NCI-H226 (cell line): ENCODE data around the gene PAAF1.
"Not testable (repeated sequence)": the region's sequence is repeated elsewhere in the genome, so short reads cannot be mapped to it uniquely, and the experiment has no call there.

Experiments used
- DNase-seq: peaks from one replicate; pipeline ENCODE4 v3.0.0-alpha.2; 2015

The PAAF1 gene

DNA sequence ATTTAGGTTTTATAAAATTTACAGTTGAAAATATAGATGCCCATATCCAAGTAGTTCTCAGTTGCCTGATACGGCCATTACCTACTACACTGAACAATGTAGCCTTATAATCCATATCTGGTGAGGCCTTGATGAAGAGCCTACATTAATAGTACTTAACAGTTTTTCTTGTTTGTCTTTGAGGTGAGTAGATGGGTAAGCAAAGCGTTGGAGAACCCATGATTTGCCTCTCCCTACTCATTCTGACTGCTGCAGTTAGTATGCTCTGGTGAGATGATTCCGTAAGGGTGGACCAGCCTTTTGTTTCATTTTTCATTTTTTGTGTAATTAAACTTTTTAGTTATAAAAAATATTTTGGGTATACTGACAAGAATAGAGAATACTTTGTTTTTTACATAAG is 11.4 kb downstream of the PAAF1 start:
- no peak for DNase-seq

DNA sequence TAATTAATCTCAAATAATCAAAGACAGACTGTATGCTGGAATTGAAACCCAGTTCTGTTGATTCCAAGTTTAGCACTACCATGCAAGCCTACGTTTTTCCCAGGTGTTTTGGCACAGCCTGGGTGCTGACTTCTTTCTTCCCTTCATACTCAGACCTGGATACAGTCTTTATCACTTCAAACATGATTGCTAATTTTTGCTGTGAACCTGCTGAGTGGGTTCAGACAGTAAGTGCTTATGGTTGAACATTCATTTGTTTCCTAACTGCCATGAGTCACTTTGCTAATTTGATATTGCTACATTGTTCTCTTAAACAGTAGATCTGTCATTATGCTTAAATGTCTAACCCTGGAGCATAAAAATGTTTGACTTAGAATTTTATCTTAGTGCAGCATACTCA is 12.2 kb downstream of the PAAF1 start:
- no peak for DNase-seq

DNA sequence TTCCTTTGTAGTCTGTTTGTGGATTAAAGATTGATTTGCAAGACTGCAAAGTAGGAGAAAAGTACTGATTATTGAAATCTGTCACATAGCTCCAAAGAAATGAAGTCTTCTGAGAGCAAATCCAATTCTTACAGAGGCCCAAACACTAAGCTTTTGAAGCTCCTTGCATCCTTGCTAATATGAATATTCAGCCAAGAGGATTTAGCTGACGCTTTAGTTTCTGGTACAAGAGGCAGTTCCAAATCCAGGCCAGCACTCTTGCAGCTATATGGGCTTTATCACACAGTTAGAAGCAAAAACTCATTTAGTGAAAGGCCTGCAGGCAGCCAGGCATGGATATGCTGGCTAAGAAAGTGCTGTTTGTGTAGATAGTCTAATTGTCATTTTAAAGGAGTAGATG is 12.7 kb downstream of the PAAF1 start:
- DNase-seq = no peak

DNA sequence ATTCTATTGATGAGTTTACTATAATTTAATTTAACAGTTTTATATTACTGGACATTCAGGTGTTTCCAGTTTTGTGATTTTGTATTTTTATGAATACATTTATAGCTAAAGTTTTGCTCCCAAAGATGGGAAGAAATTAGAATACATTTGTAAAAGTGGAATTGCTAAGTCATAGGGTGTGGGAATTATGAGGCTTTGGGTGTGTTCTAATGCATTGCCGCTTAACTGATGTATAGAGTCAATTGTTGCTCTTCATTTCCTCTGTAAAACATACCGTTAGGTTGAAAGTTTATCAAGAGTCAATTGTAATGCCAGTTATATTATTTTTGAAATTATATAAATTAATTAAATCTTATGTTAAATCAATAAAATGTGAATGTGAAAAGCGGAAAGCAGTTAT is 16.2 kb downstream of the PAAF1 start:
- DNase-seq = no peak

DNA sequence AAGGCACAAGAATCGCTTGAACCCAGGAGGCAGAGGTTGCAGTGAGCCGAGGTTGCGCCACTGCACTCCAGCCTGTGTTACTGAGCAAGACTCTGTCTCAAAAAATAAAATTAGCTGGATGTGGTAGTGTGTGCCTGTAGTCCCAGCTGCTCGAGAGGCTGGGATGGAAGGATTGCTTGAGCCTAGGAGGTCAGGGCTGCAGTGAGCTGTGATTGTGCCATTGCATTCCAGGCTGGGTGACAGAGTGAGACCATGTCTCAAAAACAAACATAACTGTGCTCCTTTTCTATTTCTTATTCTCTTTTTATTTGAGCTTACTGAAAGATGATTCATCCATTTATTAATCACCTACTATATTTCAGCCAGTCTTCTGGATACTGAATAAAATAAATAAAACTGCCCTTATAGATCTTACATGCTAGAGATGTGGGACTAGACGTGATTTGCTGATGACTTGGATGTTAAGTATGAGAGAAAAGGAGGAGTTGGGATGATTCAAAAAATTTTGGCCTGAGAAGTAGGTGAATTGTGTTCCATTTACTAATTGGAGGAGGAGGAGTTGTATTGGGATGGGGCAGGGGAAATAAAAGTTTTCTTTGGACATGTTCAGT is 18.0 kb downstream of the PAAF1 start:
- DNase-seq = no peak

DNA sequence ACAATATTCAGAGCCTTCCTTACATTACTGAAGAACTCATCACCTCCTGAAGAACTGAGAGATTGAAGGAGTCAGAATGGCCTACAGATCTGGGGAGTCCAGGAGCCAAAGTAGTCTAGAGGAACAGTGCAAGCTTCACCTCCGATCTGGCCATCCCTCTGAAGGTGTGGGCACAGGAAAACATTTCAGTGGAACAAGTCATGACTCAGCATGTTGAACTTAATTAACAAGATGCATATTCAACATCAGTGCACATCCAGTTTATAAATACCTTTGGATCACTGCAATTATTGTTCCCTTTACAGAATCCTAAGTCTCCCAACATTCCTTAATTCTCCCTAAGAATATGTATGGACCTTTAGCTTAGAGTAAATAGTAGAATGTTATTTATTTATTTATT is 25.5 kb downstream of the PAAF1 start:
- DNase-seq = no peak

DNA sequence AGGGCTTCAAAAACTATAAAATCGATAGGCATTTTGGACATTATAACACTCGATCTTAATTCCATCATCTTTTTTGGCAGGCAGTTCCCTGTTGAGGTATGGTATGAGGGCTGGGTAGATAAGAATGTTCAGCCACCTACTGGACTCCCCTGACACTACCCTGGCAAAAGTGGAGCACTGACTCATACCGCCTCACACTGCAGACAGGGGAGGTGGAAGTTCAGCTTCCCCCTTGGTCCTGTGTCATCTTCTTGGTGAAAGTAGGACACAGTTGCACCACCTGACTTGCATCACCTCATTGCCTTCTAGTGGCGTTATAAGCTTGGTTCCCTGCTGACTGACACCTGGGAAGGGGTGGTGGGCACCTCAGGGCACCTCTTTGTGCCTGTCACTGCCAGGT is 30.4 kb downstream of the PAAF1 start:
- DNase-seq = peak; percentile 68

DNA sequence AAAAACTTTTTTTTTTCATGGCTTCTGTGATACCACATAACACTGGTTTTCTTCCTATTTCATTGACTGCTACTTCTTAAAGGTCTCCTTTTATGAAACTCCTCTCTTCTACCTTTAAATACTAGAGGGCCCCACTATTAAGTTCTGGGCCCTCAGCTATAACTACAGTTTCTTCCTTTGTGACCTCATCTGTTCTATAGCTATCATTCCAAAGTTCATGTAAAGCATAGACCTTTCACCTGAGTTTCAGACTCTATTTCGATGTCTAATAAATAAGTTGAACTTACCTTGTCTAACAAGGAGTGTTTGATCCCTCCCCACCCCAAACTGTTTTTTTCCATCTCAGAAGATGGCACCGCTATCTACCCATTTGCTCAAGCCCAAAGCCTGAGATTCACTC is 35.2 kb downstream of the PAAF1 start:
- DNase-seq = no peak

DNA sequence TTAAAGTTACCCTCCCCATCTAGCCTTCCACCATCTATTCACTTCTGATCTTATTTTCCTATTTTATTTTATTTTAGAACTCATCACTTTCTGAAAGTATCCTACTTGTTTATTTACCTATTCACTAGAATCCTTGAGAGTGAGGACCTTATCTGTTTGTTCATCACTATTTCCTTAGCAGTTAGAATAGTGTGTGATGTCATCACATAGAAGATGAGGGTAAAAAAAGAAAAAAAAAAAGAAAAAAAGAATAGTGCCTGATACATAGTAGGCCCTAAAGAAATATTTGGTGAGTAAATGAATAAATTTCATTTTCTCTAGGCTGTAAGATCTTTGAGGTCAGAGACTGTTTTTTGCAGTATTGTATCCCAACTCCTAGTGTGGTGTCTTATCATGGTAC is 36.7 kb downstream of the PAAF1 start:
- DNase-seq = no peak

DNA sequence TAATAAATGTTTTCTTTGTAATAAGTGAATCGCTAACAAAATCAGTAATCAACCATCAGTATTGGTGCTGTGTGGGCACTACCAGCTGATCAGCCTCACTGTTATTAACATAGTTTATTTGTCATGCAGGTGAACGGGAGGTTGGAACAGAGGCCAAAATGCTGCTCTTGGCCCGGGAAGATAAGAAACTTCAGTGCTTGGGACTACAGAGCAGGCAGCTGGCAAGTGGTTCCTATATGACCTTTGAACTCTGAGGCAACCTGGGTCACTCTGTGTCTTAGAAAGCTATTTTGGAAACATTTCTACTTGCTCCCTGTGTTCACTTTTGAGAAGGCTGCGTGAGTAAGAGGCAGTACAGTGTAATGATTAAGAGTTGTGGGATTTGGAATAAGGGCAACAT is 37.5 kb downstream of the PAAF1 start:
- DNase-seq = no peak

DNA sequence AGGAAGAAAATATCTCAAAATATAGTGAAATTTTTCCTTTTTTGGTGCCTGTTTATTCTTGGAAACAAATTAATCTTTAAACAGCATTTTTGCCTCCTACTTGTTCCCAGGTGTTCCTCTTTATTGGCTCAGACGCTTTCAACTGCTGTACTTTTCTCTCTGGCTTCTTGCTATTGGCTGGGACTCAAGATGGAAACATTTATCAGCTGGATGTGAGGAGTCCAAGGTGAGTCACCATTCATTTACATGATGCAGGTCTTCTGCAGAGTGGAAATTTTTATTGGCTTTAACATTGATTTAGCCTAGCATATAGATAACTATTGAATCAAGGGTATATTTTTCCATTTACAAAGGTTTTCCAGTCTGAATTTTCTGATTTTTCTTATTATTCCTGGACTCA is 39.6 kb downstream of the PAAF1 start:
- peak; percentile 49 for DNase-seq

DNA sequence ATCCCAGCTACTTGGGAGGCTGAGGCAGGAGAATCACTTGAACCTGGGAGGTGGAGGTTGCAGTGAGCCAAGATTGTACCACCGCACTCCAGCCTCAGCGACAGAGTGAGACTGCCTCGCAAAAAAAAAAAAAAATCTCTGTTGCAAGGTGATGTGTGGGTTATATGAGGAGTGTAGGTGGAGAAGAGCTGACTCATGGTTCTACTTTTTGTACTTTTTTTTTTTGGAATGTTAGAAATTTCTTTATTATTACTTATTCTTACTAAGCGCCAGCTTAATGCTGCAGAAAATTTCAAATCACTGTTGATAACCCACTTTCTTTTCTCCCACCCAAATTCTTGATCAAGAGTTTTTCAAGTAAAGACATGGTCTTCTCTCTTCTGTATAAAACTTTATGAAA is 44.4 kb downstream of the PAAF1 start:
- no peak for DNase-seq

DNA sequence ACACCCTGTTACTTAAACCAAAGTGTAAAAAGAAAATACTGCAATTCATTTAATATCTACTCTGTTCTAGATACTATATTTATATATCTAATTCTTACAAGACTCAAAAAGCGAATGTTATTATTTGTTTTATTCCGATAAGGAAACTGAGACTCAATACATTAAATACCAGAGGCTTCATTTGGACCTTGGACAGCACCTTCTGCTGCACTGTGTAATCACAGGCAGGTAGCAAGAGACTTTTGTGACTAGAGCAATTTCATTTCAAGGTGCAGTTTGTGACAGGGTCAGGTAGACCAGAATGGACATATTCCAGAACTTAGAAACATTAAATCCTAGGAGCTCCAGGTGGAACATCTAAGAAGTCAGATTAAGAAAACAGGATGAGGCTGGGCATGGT is 52.6 kb downstream of the PAAF1 start:
- DNase-seq = no peak

DNA sequence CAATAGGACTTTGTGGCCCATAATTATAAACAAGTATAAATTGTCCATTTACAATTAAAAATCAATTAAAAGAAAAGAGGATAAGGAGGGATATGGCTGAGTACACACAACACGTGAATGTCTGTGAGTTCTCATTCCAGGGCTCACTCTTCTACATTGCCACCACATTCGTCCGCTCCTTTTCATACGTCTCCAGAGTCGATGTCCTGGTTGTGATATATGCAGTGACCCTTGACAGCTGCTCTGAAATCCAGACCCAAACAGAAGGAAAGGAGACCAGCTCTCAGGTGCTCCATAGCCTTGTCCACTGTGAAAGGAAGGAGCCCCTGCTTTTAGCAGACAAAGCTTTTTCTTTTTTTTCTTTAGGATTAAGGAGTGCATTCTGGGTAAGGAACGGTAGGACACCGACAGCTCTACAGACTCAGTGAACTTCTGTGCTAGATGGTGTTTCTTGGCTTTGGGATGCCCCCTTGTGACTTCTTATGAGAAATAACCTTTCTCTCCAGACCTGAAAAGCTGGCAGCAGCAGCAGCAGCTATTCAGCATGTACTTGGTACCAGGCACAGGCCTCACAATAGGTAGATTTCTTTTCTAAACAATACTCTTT is 54.3 kb downstream of the PAAF1 start:
- peak; percentile 62 for DNase-seq

DNA sequence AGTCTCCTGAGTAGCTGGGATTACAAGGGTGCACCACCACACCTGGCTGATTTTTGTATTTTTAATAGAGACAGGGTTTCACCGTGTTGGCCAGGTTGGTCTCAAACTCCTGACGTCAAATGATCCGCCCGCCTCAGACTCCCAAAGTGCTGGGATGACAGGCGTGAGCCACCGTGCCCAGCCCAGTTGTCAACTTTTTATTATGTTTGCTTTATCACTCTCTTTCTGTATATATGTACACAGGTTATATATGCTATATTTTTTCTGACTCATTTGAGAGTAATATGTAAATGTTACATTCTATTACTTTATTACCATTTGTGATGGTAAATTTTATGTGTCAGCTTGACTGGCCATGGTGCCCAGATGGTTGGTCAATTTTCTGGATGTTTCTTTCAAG is 55.2 kb downstream of the PAAF1 start:
- no peak for DNase-seq

DNA sequence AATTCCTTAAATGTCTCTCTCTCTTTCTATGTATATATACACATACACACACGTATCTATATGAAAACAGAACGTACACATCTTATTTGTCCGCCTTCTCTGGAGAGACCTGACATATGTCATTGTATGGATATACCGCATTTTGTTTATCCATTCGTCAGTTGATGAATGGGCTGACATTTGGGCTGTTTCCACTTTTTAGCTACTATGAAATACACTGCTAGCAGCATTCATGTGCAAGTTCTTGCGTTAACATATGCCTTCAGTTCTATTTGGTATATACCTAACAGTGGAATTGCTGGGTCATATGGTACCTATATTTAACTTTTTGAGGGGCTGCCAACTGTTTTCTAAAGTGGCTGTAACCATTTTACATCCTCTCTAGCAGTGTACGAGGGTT is 56.0 kb downstream of the PAAF1 start:
- DNase-seq = no peak

DNA sequence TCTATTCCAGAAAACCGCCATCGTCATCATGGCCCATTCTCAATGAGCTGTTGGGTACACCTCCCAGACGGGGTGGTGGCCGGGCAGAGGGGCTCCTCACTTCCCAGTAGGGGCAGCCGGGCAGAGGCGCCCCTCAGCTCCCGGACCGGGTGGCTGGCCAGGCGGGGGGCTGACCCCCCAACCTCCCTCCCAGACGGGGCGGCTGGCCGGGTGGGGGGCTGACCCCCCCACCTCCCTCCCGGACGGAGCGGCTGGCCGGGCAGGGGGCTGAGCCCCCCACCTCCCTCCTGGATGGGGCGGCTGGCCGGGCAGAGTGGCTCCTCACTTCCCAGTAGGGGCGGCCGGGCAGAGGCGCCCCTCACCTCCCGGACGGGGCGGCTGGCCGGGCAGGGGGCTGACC is 59.2 kb downstream of the PAAF1 start:
- DNase-seq = not testable (repeated sequence)

DNA sequence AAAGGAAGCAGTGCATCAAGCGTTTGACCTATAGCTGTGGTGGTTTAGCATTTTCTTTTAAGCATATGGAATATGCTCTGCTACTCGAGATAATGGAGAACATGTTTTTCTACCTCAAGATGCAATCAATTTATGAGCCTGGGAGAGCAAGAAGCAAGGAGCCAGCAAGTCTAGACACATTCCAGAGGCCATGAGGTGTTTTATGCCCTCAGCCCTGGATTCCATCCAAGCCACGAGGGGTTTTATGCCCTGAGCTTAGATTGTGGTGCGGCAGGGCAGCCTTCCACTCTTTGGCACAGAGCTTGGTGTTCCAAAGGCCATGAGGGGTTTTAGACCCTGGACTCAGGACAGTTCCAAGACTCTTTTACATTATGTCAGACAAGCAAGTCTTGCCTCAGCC is 62.3 kb downstream of the PAAF1 start:
- DNase-seq = peak; percentile 21

DNA sequence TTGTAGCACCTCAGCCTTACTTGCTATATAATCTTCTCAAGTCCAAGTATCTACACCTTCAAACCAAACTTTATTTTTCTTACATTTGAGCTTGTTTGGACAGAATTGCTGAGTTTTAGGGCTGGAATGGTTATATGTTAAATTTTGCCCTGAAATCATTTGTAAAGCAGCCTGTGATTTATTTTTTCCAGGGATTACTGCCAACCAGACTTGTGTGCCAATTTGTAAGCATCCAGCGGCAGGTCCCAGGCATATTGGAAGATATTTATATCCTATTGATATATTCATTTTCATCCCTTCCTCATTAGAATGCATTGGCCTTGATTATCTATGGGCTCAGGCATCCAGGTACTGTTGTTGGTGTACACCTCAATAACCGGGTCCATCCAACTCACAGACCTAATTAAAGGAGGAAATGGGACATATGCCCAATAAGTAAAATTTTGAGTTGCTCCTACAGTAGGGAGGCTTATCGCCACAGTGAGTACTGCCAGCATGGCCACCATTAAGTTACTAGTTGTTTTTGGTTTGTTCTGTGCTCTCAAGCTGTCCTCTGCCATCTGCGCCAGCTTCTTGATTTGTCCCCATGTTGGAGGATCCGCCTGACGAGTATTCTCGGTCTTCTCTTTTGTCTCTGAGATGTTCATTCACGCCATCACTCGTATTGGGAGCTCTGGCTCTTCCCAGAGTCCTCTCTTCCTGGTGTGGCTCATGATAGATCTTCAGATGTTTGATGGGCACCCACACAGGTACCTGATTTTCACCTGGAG is 64.2 kb downstream of the PAAF1 start:
- DNase-seq = no peak

DNA sequence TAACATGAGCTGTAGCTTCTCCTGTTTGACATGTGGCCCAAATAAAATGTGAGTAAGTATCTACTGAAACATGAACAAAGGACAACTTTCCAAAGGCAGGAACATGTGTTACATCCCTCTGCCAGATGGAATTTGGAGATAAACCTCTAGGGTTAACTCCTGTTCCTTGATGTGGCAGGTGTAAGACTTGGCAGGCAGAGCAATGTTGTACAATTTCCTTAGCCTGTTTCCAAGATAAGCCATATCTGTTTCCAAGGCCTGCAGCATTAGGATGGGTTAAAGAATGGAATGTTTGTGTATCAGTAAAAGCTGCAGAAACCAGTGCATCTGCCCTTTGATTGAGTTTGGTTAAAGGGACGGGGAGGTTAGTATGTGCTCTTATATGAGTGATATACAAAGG is 65.2 kb downstream of the PAAF1 start:
- peak; percentile 40 for DNase-seq

DNA sequence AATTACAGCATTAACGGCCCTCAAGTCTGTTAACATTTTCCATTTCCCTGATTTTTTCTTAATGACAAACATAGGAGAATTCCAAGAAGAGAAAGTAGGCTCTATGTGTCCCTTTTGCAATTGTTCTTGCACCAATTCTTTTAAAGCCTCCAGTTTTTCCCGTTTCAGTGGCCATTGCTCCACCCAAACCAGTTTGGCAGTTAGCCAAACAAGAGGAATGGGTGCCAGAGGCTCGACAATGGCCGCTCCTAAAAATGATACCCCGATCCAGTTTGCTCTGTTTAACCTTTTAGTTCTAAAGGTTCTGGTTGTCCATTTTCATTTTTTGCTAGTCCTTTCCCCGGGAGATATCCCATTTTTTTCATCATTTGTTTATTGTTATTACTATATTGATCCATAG is 67.3 kb downstream of the PAAF1 start:
- DNase-seq = no peak

DNA sequence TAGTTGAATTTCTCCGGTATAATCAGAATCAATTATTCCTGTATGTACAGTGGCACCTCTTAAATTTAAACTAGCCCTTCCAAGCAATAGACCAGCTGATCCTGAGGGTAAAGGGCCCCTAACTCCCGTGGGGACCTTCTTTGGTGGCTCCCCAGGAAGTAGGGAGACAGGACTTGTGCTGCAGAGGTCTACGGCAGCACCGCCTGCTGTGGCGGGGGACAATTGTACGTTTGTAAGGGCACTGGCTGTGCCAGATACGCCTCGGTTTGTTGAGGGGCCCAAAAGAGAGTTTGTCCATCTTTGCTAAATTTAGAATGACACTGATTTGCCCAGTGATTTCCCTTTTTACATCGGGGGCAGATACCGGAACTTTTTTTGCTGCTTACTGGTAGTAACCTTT is 68.1 kb downstream of the PAAF1 start:
- no peak for DNase-seq

DNA sequence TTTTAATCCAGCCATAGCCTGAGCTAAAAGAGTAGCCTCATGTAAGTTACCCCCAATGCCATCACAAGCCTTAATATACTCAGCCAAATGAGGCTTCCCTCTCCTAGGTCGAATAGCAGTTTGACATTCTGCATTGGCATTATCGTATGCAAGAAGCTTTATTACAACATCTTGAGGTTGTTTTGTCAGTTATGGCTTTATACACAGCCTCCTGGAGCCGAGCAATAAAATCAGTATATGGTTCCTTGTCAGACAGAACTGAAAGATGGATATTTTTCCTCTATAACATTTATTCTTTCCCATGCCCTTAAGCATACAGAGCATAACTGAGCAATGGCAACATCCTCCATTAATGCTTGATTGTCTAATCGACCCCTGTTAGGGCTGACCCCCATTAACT is 68.6 kb downstream of the PAAF1 start:
- DNase-seq = no peak

DNA sequence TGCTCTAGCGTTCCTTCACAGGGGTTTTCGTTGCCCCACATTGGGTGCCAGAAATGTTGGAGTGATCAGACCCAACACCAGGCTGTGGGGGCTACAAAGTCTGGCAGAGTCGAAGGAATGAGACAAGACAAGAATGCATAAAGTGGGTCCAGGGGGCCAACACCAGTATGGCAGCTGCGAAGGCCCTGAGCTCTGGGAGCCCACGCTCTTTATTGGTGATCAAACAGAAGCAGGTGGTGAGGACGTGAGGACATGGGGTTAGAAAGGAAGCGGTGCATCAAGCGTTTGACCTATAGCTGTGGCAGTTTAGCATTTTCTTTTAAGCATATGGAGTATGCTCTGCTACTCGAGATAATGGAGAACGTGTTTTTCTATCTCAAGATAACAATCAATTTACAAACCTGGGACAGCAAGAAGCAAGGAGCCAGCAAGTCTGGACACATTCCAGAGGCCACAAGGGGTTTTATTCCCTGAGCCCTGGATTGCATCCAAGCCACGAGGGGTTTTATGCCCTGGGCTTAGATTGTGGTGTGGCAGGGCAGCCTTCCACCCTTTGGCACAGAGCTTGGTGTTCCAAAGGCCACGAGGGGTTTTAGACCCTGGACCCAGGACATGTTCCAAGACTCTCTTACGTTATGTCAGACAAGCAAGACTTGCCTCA is 70.1 kb downstream of the PAAF1 start:
- DNase-seq = no peak
